ENCODE data around the gene BLM.

GRCh38 chr15:90838139-90838538, 121.0 kb downstream of the BLM start:
- no peak for TF ChIP-seq CTCF (IDR thresholded peaks at IDR 0.05; ENCODE audit: insufficient read depth, low read depth, low read length)
- TF ChIP-seq EZH2 (IDR thresholded peaks at IDR 0.05; ENCODE audit: insufficient read depth, low read length), result no peak

Measured in astrocyte (in vitro differentiated cells and primary cell).